A549 (cell line): Measurements from ENCODE around the gene GLDC.

ENCODE experiments used
- BCL3 ChIP-seq: fragments of >200 bp; sonication (Bioruptor Twin); formaldehyde crosslinking; IDR thresholded peaks from 3 replicates; pipeline ENCODE4 v1.6.1; 2016
- CHD2 ChIP-seq: fragments of 150-350 bp; IDR thresholded peaks from 2 replicates; pipeline ENCODE4 v1.6.1; 2014; ENCODE audit warnings: low read length; ENCODE audit not compliant: partially characterized antibody
- CTCF ChIP-seq: fragments of >200 bp; sonication (Bioruptor Twin); formaldehyde crosslinking; IDR thresholded peaks from 3 replicates; pipeline ENCODE4 v1.5.1; 2016
- EP300 ChIP-seq, 2 experiments: fragments of >200 bp; sonication (Bioruptor Twin); formaldehyde crosslinking; IDR thresholded peaks; 2 replicates in 1 of 2; 3 replicates in 1 of 2; pipeline ENCODE4 v1.6.1; 2016 to 2017
- HDAC2 ChIP-seq: fragments of 200-600 bp; sonication (generic); IDR thresholded peaks from 2 replicates; pipeline ENCODE4 v1.6.1; 2016
- JUNB ChIP-seq: fragments of >200 bp; sonication (Bioruptor Twin); formaldehyde crosslinking; IDR thresholded peaks from 2 replicates; pipeline ENCODE4 v1.6.1; 2016
- MYC ChIP-seq: IDR thresholded peaks from 2 replicates; pipeline ENCODE4 v1.6.1; 2012; ENCODE audit warnings: mild to moderate bottlenecking, inconsistent platforms, low read length, improper control_type of control experiment, borderline replicate concordance
- PHF8 ChIP-seq: fragments of 200-600 bp; sonication (generic); IDR thresholded peaks from 2 replicates; pipeline ENCODE4 v1.6.1; 2016; ENCODE audit warnings: low read depth, mild to moderate bottlenecking, antibody characterized with exemption, moderate library complexity, borderline replicate concordance
- POLR2A ChIP-seq: IDR thresholded peaks from 2 replicates; pipeline ENCODE4 v1.6.1; 2012; ENCODE audit warnings: mild to moderate bottlenecking, low read length
- RARB ChIP-seq: fragments of 250-450 bp; sonication (Bioruptor Pico); IDR thresholded peaks from 2 replicates; pipeline ENCODE4 v1.8.0; 2021; ENCODE audit warnings: mild to moderate bottlenecking, moderate library complexity
- SMC3 ChIP-seq: fragments of >200 bp; sonication (Bioruptor Twin); formaldehyde crosslinking; IDR thresholded peaks from 3 replicates; pipeline ENCODE4 v1.6.1; 2018; ENCODE audit warnings: inconsistent platforms
- USF2 ChIP-seq: fragments of 450-650 bp; IDR thresholded peaks from 2 replicates; pipeline ENCODE4 v1.6.1; 2014; ENCODE audit warnings: antibody characterized with exemption

GRCh38 chr9:6673326-6674025, 27.9 kb upstream of the GLDC start:
- no peak for TF ChIP-seq PHF8
- TF ChIP-seq RARB = no peak
- no peak for TF ChIP-seq EP300 (IDR thresholded peaks at IDR 0.05)
- no peak for TF ChIP-seq USF2
- no peak for TF ChIP-seq CTCF
- TF ChIP-seq JUNB = no peak
- no peak for TF ChIP-seq CHD2
- TF ChIP-seq POLR2A = no peak
- TF ChIP-seq SMC3 = no peak
- TF ChIP-seq HDAC2 = no peak
- no peak for TF ChIP-seq BCL3
- no peak for TF ChIP-seq MYC
